Camera-type eye (tissue), 1 donor: Measurements from ENCODE around the gene TSPAN31. TPM values are rescaled to one million over a fixed set of nuclear protein-coding genes. Genes with fewer than 3 reads are reported as not detected.

Experiments
- total RNA-seq: library from RNA; depleted of rRNA; stranded (reverse); fragments of >200 nt; gene quantifications from one replicate; pipeline ENCODE4 v1.2.3, GENCODE V29; 2014

Gene TSPAN31
- 59.1 TPM for total RNA-seq

GRCh38 chr12:57744777-57745484, at the start of gene TSPAN31:
TSPAN31 (plus strand) TSS chr12:57745039; CDS start chr12:57745155, 116 bp downstream.

GRCh38 chr12:57738661-57739237, 6.1 kb upstream of the TSPAN31 start, which contains the start of gene AGAP2:
AGAP2 (minus strand) TSS chr12:57738742; CDS start chr12:57738246, 496 bp downstream.

GRCh38 chr12:57751788-57752667, 7.2 kb downstream of the TSPAN31 start, which contains the start of gene CDK4:
CDK4 (minus strand) TSS chr12:57752310; CDS start chr12:57751717, 593 bp downstream.

GRCh38 chr12:57754411-57755193, 9.8 kb downstream of the TSPAN31 start, which contains the start of gene MARCHF9:
MARCHF9 (plus strand) TSS chr12:57755103; CDS start chr12:57755529, 426 bp downstream.

GRCh38 chr12:57766464-57767304, 21.8 kb downstream of the TSPAN31 start, which contains the start of gene CYP27B1:
CYP27B1 (minus strand) TSS chr12:57767078; CDS start chr12:57767041, 37 bp downstream.

GRCh38 chr12:57771873-57772428, 27.1 kb downstream of the TSPAN31 start, which contains the start of gene METTL1:
METTL1 (minus strand) TSS chr12:57772105; CDS start chr12:57772083, 22 bp downstream.

GRCh38 chr12:57772429-57773322, 27.8 kb downstream of the TSPAN31 start, which contains the start of gene EEF1AKMT3:
EEF1AKMT3 (plus strand) TSS chr12:57772614; CDS start chr12:57772725, 111 bp downstream.

GRCh38 chr12:57782608-57783465, 38.0 kb downstream of the TSPAN31 start, which contains the start of gene TSFM:
TSFM (plus strand) TSS chr12:57782787; CDS start chr12:57782802, 15 bp downstream.

Other genes with a start within 250 kb of the TSPAN31 start
- 37.2 TPM for gene DDIT3, start 224.5 kb upstream of the TSPAN31 start, total RNA-seq
- gene MBD6, start 222.2 kb upstream of the TSPAN31 start, total RNA-seq: 52.1 TPM
- gene DCTN2, start 197.8 kb upstream of the TSPAN31 start, total RNA-seq: 174 TPM
- 30.1 TPM for gene KIF5A, start 195.0 kb upstream of the TSPAN31 start, total RNA-seq
- 24.8 TPM for gene PIP4K2C, start 153.8 kb upstream of the TSPAN31 start, total RNA-seq
- gene DTX3, start 140.2 kb upstream of the TSPAN31 start, total RNA-seq: 69.5 TPM
- gene ARHGEF25, start 133.6 kb upstream of the TSPAN31 start, total RNA-seq: 53.5 TPM
- gene B4GALNT1, start 111.8 kb upstream of the TSPAN31 start, total RNA-seq: 9.6 TPM
- 250 TPM for gene OS9, start 50.9 kb upstream of the TSPAN31 start, total RNA-seq
- 7.3 TPM for gene AGAP2, start 6.3 kb upstream of the TSPAN31 start, total RNA-seq
- 108 TPM for gene CDK4, start 7.3 kb downstream of the TSPAN31 start, total RNA-seq
- 15.1 TPM for gene MARCHF9, start 10.1 kb downstream of the TSPAN31 start, total RNA-seq
- 1.6 TPM for gene CYP27B1, start 22.0 kb downstream of the TSPAN31 start, total RNA-seq
- 4.5 TPM for gene METTL1, start 27.1 kb downstream of the TSPAN31 start, total RNA-seq
- gene EEF1AKMT3, start 27.6 kb downstream of the TSPAN31 start, total RNA-seq: 12.2 TPM
- gene TSFM, start 37.7 kb downstream of the TSPAN31 start, total RNA-seq: 18.8 TPM
- gene AVIL, start 73.7 kb downstream of the TSPAN31 start, total RNA-seq: 4.5 TPM
- 119 TPM for gene CTDSP2, start 101.7 kb downstream of the TSPAN31 start, total RNA-seq
- gene ATP23, start 196.5 kb downstream of the TSPAN31 start, total RNA-seq: 10.9 TPM